Endothelial cell of umbilical vein (primary cell): ENCODE data around the gene CWC27. TPM values are rescaled to one million over a fixed set of nuclear protein-coding genes. Genes with fewer than 3 reads are reported as not detected.

Experiments used
- BruUV-seq: library from RNA; stranded (reverse); fragments of 400-500 nt; replicated peaks from 2 replicates; lab custom pipeline; 2021; lab: Mats Ljungman, UMichigan
- CTCF ChIA-PET: fragments of 300-600, 350-600 bp; sonication (Branson Sonifier 250); formaldehyde crosslinking; loops from one replicate; lab custom pipeline; 2021; ENCODE audit warnings: antibody characterized with exemption, inconsistent platforms; lab: Charles Lee
- POLR2A ChIA-PET: fragments of 300-600, 350-600 bp; sonication (Branson Sonifier 250); formaldehyde crosslinking; loops from one replicate; lab custom pipeline; 2021; ENCODE audit warnings: antibody characterized with exemption, inconsistent platforms; lab: Charles Lee
- DNase-seq: peaks from one replicate; pipeline ENCODE4 v3.0.0-alpha.2; 2011; ENCODE audit warnings: low read depth, low spot score
- FAIRE-seq: peaks from 2 replicates; lab custom pipeline; 2011; peaks lifted over from hg19 to GRCh38; lab: Jason Lieb, UNC
- H2AFZ ChIP-seq: 2 replicates; pipeline ENCODE4 v1.6.0; 2012; ENCODE audit warnings: low read depth, low read length, control low read depth, inconsistent platforms
- H3K27ac ChIP-seq: 2 replicates; pipeline ENCODE4 v1.5.1; 2011; ENCODE audit warnings: low read depth, mild to moderate bottlenecking, control low read depth, low read length, moderate library complexity; ENCODE audit not compliant: insufficient read depth
- H3K27me3 ChIP-seq, 2 experiments: 2 replicates each; pipeline versions ENCODE4 v1.6.0 to v1.6.1; 2011; ENCODE audit warnings: low read length in 2 of 2, mixed read lengths in 1 of 2; ENCODE audit not compliant: control insufficient read depth in 2 of 2, insufficient read depth in 2 of 2
- H3K36me3 ChIP-seq, 2 experiments: 2 replicates in 1 of 2; 3 replicates in 1 of 2; pipeline ENCODE4 v1.5.1; 2011; ENCODE audit warnings: low read length in 2 of 2, mild to moderate bottlenecking in 1 of 2, moderate library complexity in 1 of 2; ENCODE audit not compliant: control insufficient read depth in 2 of 2, insufficient read depth in 2 of 2; ENCODE audit errors: extremely low read depth in 1 of 2
- H3K4me1 ChIP-seq: 3 replicates; pipeline ENCODE4 v1.5.1; 2011; ENCODE audit warnings: mild to moderate bottlenecking, low read length; ENCODE audit not compliant: control insufficient read depth, insufficient read depth; ENCODE audit errors: extremely low read depth
- H3K4me2 ChIP-seq: 2 replicates; pipeline ENCODE4 v1.6.1; 2011; ENCODE audit warnings: low read length, control low read depth, mixed read lengths; ENCODE audit not compliant: insufficient read depth
- H3K4me3 ChIP-seq, 3 experiments: fragments of 200-600 bp in 1 of 3; sonication (generic), shearing (Covaris generic) in 1 of 3; replicated peaks in 1 of 3; 2 replicates each; pipeline ENCODE4 v1.5.1; 2011 to 2016; ENCODE audit warnings: control low read depth in 3 of 3, low read length in 3 of 3, mild to moderate bottlenecking in 2 of 3, inconsistent platforms in 1 of 3, low read depth in 1 of 3, moderate library complexity in 1 of 3; ENCODE audit not compliant: insufficient read depth in 1 of 3
- H3K79me2 ChIP-seq: 2 replicates; pipeline ENCODE4 v1.6.0; 2012; ENCODE audit warnings: low read length, inconsistent platforms; ENCODE audit not compliant: control insufficient read depth, insufficient read depth
- H3K9ac ChIP-seq: replicated peaks from 2 replicates; pipeline ENCODE3; 2011; ENCODE audit warnings: low read length, control low read depth; ENCODE audit not compliant: insufficient read depth; ENCODE audit errors: extremely low read depth
- H3K9me1 ChIP-seq: replicated peaks from 3 replicates; pipeline ENCODE4 v1.6.0; 2011; ENCODE audit warnings: mild to moderate bottlenecking, low read length; ENCODE audit not compliant: control insufficient read depth, insufficient read depth; ENCODE audit errors: extremely low read depth
- H3K9me3 ChIP-seq: replicated peaks from 2 replicates; pipeline ENCODE4 v1.5.1; 2012; ENCODE audit warnings: low read length, inconsistent platforms; ENCODE audit not compliant: control insufficient read depth, insufficient read depth
- H4K20me1 ChIP-seq: replicated peaks from 2 replicates; pipeline ENCODE3; 2011; ENCODE audit warnings: mild to moderate bottlenecking, low read length; ENCODE audit not compliant: control insufficient read depth, insufficient read depth; ENCODE audit errors: extremely low read depth
- EZH2 ChIP-seq: IDR thresholded peaks from 2 replicates; pipeline ENCODE4 v1.6.1; 2012; ENCODE audit warnings: borderline replicate concordance, low read depth, mild to moderate bottlenecking, moderate library complexity, low read length, inconsistent platforms; ENCODE audit not compliant: severe bottlenecking
- FOS ChIP-seq: IDR thresholded peaks from 2 replicates; pipeline ENCODE4 v1.6.1; 2011; ENCODE audit warnings: mild to moderate bottlenecking, low read length, moderate library complexity, borderline replicate concordance; ENCODE audit not compliant: insufficient read depth
- GATA2 ChIP-seq: IDR thresholded peaks from 2 replicates; pipeline ENCODE4 v1.7.0; 2011; ENCODE audit warnings: low read depth, mild to moderate bottlenecking, moderate library complexity, mixed read lengths, low read length; ENCODE audit not compliant: insufficient read length, insufficient read depth
- JUN ChIP-seq: IDR thresholded peaks from 2 replicates; pipeline ENCODE4 v1.6.1; 2011; ENCODE audit warnings: borderline replicate concordance, low read depth; ENCODE audit not compliant: insufficient read length, insufficient read depth
- MYC ChIP-seq: IDR thresholded peaks from one replicate; pipeline ENCODE4 v1.6.1; 2011; ENCODE audit warnings: mild to moderate bottlenecking, low read depth, low read length
- POLR2A ChIP-seq: IDR thresholded peaks from 2 replicates; pipeline ENCODE4 v1.6.1; 2012; ENCODE audit warnings: low read depth, mild to moderate bottlenecking, control low read depth, low read length
- POLR2AphosphoS5 ChIP-seq: IDR thresholded peaks from 2 replicates; pipeline ENCODE4 v1.6.1; 2012; ENCODE audit warnings: low read depth, mild to moderate bottlenecking, control low read depth, low read length, moderate library complexity; ENCODE audit not compliant: insufficient read depth
- dilution Hi-C: fragments of 300-500 bp; cut with MboI; formaldehyde crosslinking; loops from one replicate; pipeline ENCODE4 v1.15.0; 2019; ENCODE audit warnings: low sequenced_read_pairs; ENCODE audit not compliant: extremely low pct_ligation_motif_present
- intact Hi-C: fragments of 100-400 bp; cut with micrococcal nuclease; formaldehyde crosslinking; loops from one replicate; pipeline ENCODE4 v1.10.0; 2022
- polyA plus RNA-seq, 4 experiments: library from polyadenylated mRNA; depleted of rRNA in 3 of 4; stranded (reverse) in 3 of 4; unstranded in 1 of 4; fragments of >200 nt; gene quantifications; 2 replicates each; pipeline versions ENCODE4 v1.2.1 to v1.2.3, GENCODE V29; 2011 to 2012; ENCODE audit warnings: missing spikeins in 1 of 4
- total RNA-seq: library from RNA; stranded (reverse); gene quantifications from 2 replicates; pipeline ENCODE4 v1.2.3, GENCODE V29; 2021
- TF ChIP-seq, protein P1 (sequence below): IDR thresholded peaks from 2 replicates; pipeline ENCODE4 v1.6.1; 2011; ENCODE audit not compliant: insufficient read depth, insufficient read length
- TF ChIP-seq, protein P2 (sequence below), 2 donors: IDR thresholded peaks; 1 replicate in 1 of 2; 2 replicates in 1 of 2; pipeline ENCODE4 v1.5.1; 2011; ENCODE audit warnings: low read length in 2 of 2, mild to moderate bottlenecking in 2 of 2, moderate library complexity in 2 of 2, control low read depth in 1 of 2, inconsistent platforms in 1 of 2, low read depth in 1 of 2; ENCODE audit not compliant: insufficient read depth in 1 of 2; ENCODE audit errors: extremely low read depth in 1 of 2

Gene CWC27
- total and polyA plus RNA-seq, 2 donors (not counting 3 experiments of a cell fraction or from before 2014, with no cell fraction given), result 11.9 to 23.8 TPM

DNA sequence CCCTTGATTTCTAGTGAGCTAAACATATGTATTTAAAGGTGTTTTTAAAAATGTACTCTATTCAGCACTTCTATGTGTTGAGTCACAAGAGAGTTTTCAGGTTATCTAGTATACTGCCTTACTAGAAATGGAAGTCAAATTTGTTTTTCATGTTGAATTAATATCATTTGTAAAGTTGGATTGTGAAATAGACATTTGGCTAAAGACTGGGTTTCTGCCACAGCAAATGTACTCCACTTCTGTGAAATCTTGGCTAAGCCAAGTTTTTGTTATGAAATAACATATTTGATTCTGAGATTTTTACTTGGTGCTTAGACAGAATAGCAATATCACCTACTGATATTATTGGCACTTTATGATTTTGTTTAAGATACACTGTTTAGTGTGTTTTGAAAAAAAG is 106.0 kb downstream of the CWC27 start:
- intact Hi-C loops, result no loop called here
- Histone ChIP-seq H3K27ac (no peak overlapping the region), H3K79me2 (no peaks in the 10 kb centered on the region), H3K9me3 (no peaks in the 10 kb centered on the region), H4K20me1 (no peaks in the 10 kb centered on the region), H3K4me1 (no peaks in the 10 kb centered on the region), H2AFZ (no peak overlapping the region), H3K36me3 (no peaks in the 10 kb centered on the region), H3K9me1 (no peaks in the 10 kb centered on the region), H3K9ac (no peak overlapping the region), H3K27me3 (no peaks in the 10 kb centered on the region), H3K4me2 (no peak overlapping the region), H3K4me3 (no peak overlapping the region)
- BruUV-seq, result no TSS peak
- TF ChIP-seq GATA2 (no peak), POLR2A (no peak), EZH2 (no peak), JUN (no peak), POLR2AphosphoS5 (no peak), MYC (no peak), FOS (no peak)
- TF ChIP-seq, protein P1, sequence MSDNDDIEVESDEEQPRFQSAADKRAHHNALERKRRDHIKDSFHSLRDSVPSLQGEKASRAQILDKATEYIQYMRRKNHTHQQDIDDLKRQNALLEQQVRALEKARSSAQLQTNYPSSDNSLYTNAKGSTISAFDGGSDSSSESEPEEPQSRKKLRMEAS, result no peak
- TF ChIP-seq, protein P2, sequence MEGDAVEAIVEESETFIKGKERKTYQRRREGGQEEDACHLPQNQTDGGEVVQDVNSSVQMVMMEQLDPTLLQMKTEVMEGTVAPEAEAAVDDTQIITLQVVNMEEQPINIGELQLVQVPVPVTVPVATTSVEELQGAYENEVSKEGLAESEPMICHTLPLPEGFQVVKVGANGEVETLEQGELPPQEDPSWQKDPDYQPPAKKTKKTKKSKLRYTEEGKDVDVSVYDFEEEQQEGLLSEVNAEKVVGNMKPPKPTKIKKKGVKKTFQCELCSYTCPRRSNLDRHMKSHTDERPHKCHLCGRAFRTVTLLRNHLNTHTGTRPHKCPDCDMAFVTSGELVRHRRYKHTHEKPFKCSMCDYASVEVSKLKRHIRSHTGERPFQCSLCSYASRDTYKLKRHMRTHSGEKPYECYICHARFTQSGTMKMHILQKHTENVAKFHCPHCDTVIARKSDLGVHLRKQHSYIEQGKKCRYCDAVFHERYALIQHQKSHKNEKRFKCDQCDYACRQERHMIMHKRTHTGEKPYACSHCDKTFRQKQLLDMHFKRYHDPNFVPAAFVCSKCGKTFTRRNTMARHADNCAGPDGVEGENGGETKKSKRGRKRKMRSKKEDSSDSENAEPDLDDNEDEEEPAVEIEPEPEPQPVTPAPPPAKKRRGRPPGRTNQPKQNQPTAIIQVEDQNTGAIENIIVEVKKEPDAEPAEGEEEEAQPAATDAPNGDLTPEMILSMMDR (IDR thresholded peaks at IDR 0.05; ENCODE audit: extremely low read depth in 1 of 2, insufficient read depth in 1 of 2, low read depth in 1 of 2, low read length in 2 of 2), result no peak
- dilution Hi-C loops, result no loop called here
- ChIA-PET CTCF (no interaction called here), POLR2A (no interaction called here)
- FAIRE-seq (no peak), DNase-seq (no peak)
